ENCODE results near the gene CTIF. TPM values are rescaled to one million over a fixed set of nuclear protein-coding genes. Genes with fewer than 3 reads are reported as not detected.

CTIF gene
- polyA plus RNA-seq, 3 donors, result 0.38 to 8.7 (median 1.2) TPM

DNA sequence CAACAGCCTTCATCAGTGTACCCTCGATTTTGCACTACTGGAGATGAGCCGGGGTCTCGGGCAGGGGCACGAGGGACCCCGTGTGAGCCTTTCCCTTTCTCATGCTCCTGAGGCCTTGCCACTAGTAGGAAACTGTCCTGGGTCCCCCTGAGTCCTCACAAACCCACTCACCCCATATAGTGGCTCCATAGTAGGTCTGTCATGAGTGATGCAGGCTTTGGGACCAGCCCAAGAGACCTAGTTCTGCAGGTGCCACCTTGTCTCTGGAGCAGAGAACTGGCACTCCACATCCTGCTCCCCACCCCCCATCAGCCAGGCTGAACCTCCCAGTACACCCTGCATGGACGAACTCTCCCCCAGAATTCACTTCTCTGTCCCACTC is 224.9 kb downstream of the CTIF start:
- no peaks in the 10 kb centered on the region for H3K9me3 ChIP-seq (replicated peaks in 1 of 2; ENCODE audit: control insufficient read depth in 1 of 2, insufficient read depth in 1 of 2, low read length in 2 of 2)
- H3K9ac ChIP-seq (ENCODE audit: insufficient read depth, low read length, poor library complexity, severe bottlenecking), result no peak overlapping the region
- WGBS (ENCODE audit: insufficient coverage), result 98% methylated on average over 5 of the region's 6 CpGs
- peaks cover 55 to 67% of the 10 kb centered on the region in 2 donors for H3K36me3 Mint-ChIP-seq
- no peak overlapping the region for H3K4me3 ChIP-seq (replicated peaks in 1 of 3; ENCODE audit: low read depth in 2 of 3, low read length in 3 of 3)
- no peaks in the 10 kb centered on the region for H3K27me3 ChIP-seq (ENCODE audit: control insufficient read depth in 2 of 2, insufficient read depth in 2 of 2, low read length in 2 of 2)
- peaks cover 0 to 3% (median 0%) of the 10 kb centered on the region in 7 donors for H3K9me3 Mint-ChIP-seq
- H3K79me2 ChIP-seq (ENCODE audit: insufficient read depth, low read length), result no peaks in the 10 kb centered on the region
- H3K27ac ChIP-seq (ENCODE audit: low read depth in 1 of 2, low read length in 2 of 2), result no peak overlapping the region
- H3K4me2 ChIP-seq (replicated peaks; ENCODE audit: extremely low read depth, low read length, poor library complexity, severe bottlenecking), result no peak overlapping the region
- H3K4me3 Mint-ChIP-seq, result no peak overlapping the region
- H3K27ac Mint-ChIP-seq, result no peak overlapping the region
- H3K36me3 ChIP-seq (replicated peaks in 1 of 2; ENCODE audit: control insufficient read depth in 1 of 2, insufficient read depth in 2 of 2, low read length in 2 of 2), result peaks cover 0 to 49% of the 10 kb centered on the region in 2 donors
- H4K20me1 ChIP-seq (ENCODE audit: insufficient read depth, low read length), result no peaks in the 10 kb centered on the region
- H3K4me1 ChIP-seq (ENCODE audit: control insufficient read depth in 1 of 2, insufficient read depth in 2 of 2, low read length in 2 of 2), result peaks cover 7 to 12% of the 10 kb centered on the region in 2 donors
- peaks cover 16% of the 10 kb centered on the region for H3K4me1 Mint-ChIP-seq
- intact Hi-C loops (cut with micrococcal nuclease), result loop anchor here (5.0 to 10.0 kb wide), 2 partner anchors 59 to 76 kb away; no protein-coding TSS in a partner anchor
- H3K27me3 Mint-ChIP-seq (ENCODE audit: low read depth in 3 of 3), result peaks cover 0 to 2% (median 0%) of the 10 kb centered on the region in 3 donors
- no peak for DNase-seq
- TF ChIP-seq, protein P1, sequence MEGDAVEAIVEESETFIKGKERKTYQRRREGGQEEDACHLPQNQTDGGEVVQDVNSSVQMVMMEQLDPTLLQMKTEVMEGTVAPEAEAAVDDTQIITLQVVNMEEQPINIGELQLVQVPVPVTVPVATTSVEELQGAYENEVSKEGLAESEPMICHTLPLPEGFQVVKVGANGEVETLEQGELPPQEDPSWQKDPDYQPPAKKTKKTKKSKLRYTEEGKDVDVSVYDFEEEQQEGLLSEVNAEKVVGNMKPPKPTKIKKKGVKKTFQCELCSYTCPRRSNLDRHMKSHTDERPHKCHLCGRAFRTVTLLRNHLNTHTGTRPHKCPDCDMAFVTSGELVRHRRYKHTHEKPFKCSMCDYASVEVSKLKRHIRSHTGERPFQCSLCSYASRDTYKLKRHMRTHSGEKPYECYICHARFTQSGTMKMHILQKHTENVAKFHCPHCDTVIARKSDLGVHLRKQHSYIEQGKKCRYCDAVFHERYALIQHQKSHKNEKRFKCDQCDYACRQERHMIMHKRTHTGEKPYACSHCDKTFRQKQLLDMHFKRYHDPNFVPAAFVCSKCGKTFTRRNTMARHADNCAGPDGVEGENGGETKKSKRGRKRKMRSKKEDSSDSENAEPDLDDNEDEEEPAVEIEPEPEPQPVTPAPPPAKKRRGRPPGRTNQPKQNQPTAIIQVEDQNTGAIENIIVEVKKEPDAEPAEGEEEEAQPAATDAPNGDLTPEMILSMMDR (IDR thresholded peaks at IDR 0.05), result no peak
- no peak overlapping the region for H2AFZ ChIP-seq (ENCODE audit: insufficient read depth, low read depth, low read length, poor library complexity, severe bottlenecking)

DNA sequence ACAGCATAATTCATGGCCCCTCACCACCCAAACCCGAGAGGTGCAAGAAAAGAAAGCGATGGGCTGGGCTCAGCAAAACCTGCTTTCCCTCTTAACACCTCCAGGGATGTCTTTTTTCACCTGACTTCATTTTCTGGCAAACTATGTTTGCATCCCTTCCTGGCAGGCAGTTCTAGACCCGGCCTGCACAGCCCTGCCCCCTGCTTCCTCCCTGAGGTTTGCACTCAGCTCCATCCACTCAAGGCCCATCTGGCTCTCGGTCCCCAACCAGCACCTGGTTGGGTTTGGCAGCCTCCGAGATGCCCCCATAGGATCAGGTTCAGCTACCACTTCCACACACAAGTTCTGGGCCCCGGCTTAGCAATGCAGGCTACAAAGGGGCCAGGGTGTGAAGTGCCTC is 226.2 kb downstream of the CTIF start:
- peaks cover 52 to 56% of the 10 kb centered on the region in 2 donors for H3K36me3 Mint-ChIP-seq
- no peaks in the 10 kb centered on the region for H3K79me2 ChIP-seq (ENCODE audit: insufficient read depth, low read length)
- WGBS (ENCODE audit: insufficient coverage), result 58% methylated on average over 4 of the region's 6 CpGs
- H2AFZ ChIP-seq (ENCODE audit: insufficient read depth, low read depth, low read length, poor library complexity, severe bottlenecking), result no peak overlapping the region
- peaks cover 22% of the 10 kb centered on the region for H3K4me1 Mint-ChIP-seq
- H3K27me3 ChIP-seq (ENCODE audit: control insufficient read depth in 2 of 2, insufficient read depth in 2 of 2, low read length in 2 of 2), result no peaks in the 10 kb centered on the region
- no peaks in the 10 kb centered on the region for H4K20me1 ChIP-seq (ENCODE audit: insufficient read depth, low read length)
- TF ChIP-seq, protein P1 (IDR thresholded peaks at IDR 0.05), result no peak
- intact Hi-C loops (cut with micrococcal nuclease), result loop anchor here in 1 of 2 donors (10.0 kb wide), 1 partner anchor 60 kb away; no protein-coding TSS in a partner anchor
- H3K27me3 Mint-ChIP-seq (ENCODE audit: low read depth in 3 of 3), result peaks cover 0 to 2% (median 1%) of the 10 kb centered on the region in 3 donors
- H3K27ac Mint-ChIP-seq, result no peak overlapping the region
- peaks cover 0 to 45% of the 10 kb centered on the region in 2 donors for H3K36me3 ChIP-seq (replicated peaks in 1 of 2; ENCODE audit: control insufficient read depth in 1 of 2, insufficient read depth in 2 of 2, low read length in 2 of 2)
- H3K27ac ChIP-seq (ENCODE audit: low read depth in 1 of 2, low read length in 2 of 2), result no peak overlapping the region
- H3K4me1 ChIP-seq (ENCODE audit: control insufficient read depth in 1 of 2, insufficient read depth in 2 of 2, low read length in 2 of 2), result peaks cover 10 to 16% of the 10 kb centered on the region in 2 donors
- no peak overlapping the region for H3K9ac ChIP-seq (ENCODE audit: insufficient read depth, low read length, poor library complexity, severe bottlenecking)
- no peak for DNase-seq
- no peak overlapping the region for H3K4me2 ChIP-seq (replicated peaks; ENCODE audit: extremely low read depth, low read length, poor library complexity, severe bottlenecking)
- H3K9me3 Mint-ChIP-seq, result peaks cover 0 to 3% (median 0%) of the 10 kb centered on the region in 7 donors
- H3K4me3 Mint-ChIP-seq, result no peak overlapping the region
- no peaks in the 10 kb centered on the region for H3K9me3 ChIP-seq (replicated peaks in 1 of 2; ENCODE audit: control insufficient read depth in 1 of 2, insufficient read depth in 1 of 2, low read length in 2 of 2)
- H3K4me3 ChIP-seq (replicated peaks in 1 of 3; ENCODE audit: low read depth in 2 of 3, low read length in 3 of 3), result no peak overlapping the region
